Fibroblast of villous mesenchyme (primary cell): Measurements from ENCODE around the gene RAB3D. TPM values are rescaled to one million over a fixed set of nuclear protein-coding genes. Genes with fewer than 3 reads are reported as not detected.
A peak's percentile ranks its signal among the peaks of the same experiment; 100 is the strongest.

Experiments used
- DNase-seq: peaks from one replicate; pipeline ENCODE4 v3.0.0-alpha.2; 2010; ENCODE audit warnings: low read depth
- H3K4me3 ChIP-seq: 2 replicates; pipeline ENCODE4 v1.5.1; 2011; ENCODE audit warnings: low read depth, mild to moderate bottlenecking, low read length
- total RNA-seq: library from RNA; depleted of rRNA; stranded (reverse); fragments of >200 nt; gene quantifications from 2 replicates; pipeline ENCODE4 v1.2.3, GENCODE V29; 2012
- TF ChIP-seq, protein P1 (sequence below): IDR thresholded peaks from 2 replicates; pipeline ENCODE4 v1.5.1; 2012; ENCODE audit warnings: low read depth, mild to moderate bottlenecking, low read length; ENCODE audit not compliant: insufficient read depth

Gene RAB3D
- total RNA-seq, 1 donor, result 9.1 TPM

DNA sequence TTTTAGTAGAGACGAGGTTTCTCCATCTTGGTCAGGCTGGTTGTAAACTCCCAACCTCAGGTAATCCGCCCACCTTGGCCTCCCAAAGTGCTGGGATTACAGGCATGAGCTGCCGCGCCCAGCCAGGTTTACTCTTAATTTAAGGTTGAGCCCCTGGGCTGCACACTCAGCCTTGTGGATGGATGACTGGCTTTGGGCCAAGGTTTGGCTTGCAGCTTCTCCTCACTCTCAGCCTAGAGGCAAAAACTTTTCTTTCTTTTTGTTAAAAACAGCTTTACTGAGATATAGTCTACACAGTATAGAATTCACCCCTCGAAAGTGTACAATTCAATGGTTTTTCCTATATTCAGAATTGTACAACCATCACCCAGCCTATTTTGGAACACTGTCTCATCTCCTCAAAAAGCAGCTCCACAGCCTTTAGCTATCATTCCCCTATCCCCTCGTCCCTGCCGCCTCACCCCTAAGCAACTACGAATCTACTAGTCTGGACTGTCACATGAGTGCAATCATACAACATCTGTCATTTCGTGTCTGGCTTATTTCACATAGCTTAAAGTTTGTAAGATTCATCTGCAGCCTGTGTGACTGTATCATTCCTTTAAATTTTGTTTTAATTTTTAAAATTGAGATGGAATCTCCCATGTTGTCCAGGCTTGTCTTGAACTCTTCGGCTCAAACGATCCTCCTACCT is 58.0 kb downstream of the RAB3D start:
- TF ChIP-seq, protein P1, sequence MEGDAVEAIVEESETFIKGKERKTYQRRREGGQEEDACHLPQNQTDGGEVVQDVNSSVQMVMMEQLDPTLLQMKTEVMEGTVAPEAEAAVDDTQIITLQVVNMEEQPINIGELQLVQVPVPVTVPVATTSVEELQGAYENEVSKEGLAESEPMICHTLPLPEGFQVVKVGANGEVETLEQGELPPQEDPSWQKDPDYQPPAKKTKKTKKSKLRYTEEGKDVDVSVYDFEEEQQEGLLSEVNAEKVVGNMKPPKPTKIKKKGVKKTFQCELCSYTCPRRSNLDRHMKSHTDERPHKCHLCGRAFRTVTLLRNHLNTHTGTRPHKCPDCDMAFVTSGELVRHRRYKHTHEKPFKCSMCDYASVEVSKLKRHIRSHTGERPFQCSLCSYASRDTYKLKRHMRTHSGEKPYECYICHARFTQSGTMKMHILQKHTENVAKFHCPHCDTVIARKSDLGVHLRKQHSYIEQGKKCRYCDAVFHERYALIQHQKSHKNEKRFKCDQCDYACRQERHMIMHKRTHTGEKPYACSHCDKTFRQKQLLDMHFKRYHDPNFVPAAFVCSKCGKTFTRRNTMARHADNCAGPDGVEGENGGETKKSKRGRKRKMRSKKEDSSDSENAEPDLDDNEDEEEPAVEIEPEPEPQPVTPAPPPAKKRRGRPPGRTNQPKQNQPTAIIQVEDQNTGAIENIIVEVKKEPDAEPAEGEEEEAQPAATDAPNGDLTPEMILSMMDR, result no peak
- peak; percentile 61 for DNase-seq
- no peak overlapping the region for H3K4me3 ChIP-seq

GRCh38 chr19:11279505-11280236 is 59.8 kb downstream of the RAB3D start:
- TF ChIP-seq, protein P1, result no peak
- H3K4me3 ChIP-seq, result no peak overlapping the region
- DNase-seq, result no peak

DNA sequence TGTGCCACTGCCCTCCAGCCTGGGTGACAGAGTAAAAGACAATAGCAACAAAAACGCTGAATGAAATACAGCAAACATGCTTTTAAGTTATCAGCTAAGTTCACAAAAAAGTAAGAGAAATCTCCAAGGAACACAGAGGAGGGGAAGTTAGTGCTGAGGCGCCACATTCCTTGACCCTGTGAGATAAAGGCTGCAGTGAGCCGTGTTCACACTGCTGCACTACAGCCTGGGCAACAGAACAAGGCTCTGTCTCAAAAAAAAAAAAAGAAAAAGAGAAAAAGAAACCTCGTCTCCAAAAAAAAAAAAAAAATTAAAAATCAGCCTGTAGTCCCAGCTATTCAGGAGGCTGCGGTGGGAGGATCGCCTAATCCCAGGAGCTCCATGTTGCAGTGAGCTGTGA is 60.8 kb downstream of the RAB3D start:
- no peak overlapping the region for H3K4me3 ChIP-seq
- TF ChIP-seq, protein P1, result no peak
- DNase-seq, result no peak

- H3K4me3 ChIP-seq, result no peak overlapping the region
- TF ChIP-seq, protein P1, result no peak
- no peak for DNase-seq
These were observed 64.8 kb downstream of the RAB3D start for GRCh38 chr19:11274533-11275086.

DNA sequence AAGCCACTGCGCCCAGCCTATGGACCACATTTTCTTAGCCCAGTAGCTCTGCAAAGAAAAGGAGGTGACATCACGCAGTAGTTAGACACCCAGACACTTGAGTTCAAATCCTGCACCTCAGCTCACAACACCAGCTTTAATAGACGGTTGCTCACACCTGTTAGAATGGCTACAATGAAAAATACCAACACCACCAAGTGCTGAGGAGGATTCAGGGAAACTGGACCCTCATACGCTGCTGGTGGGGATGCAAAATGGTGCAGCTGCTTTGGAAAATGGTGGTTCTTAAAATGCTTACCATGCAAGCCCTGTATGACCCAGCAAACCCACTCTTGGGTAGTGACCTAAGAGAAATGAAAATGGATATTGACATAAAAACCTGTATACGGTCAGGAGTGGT is 65.5 kb downstream of the RAB3D start:
- H3K4me3 ChIP-seq, result no peak overlapping the region
- TF ChIP-seq, protein P1, result no peak
- DNase-seq, result no peak

- no peak overlapping the region for H3K4me3 ChIP-seq
- no peak for DNase-seq
- TF ChIP-seq, protein P1, result no peak
These were observed 66.2 kb downstream of the RAB3D start for GRCh38 chr19:11273296-11273695.

Other genes starting within 250 kb of the RAB3D start
- gene SPC24, start 183.9 kb downstream of the RAB3D start, total RNA-seq, result 39.7 and 44.5 TPM in 2 replicates
- gene KANK2, start 142.1 kb downstream of the RAB3D start, total RNA-seq, result 253 and 312 TPM in 2 replicates
- gene ANGPTL8, start 100.0 kb downstream of the RAB3D start, total RNA-seq, result not detected in 2 replicates
- gene DOCK6, start 77.1 kb downstream of the RAB3D start, total RNA-seq, result 21.2 and 28.7 TPM in 2 replicates
- gene TSPAN16, start 43.5 kb downstream of the RAB3D start, total RNA-seq, result not detected in 2 replicates
- 96.7 and 121 TPM in 2 replicates for gene TMEM205, start 6.6 kb upstream of the RAB3D start, total RNA-seq
- gene CCDC159, start 6.9 kb upstream of the RAB3D start, total RNA-seq, result 6.0 and 6.4 TPM in 2 replicates
- gene PLPPR2, start 15.8 kb upstream of the RAB3D start, total RNA-seq, result 16.8 and 20.6 TPM in 2 replicates
- gene SWSAP1, start 35.0 kb upstream of the RAB3D start, total RNA-seq, result 0.86 and 1.3 TPM in 2 replicates
- 5.6 and 6.8 TPM in 2 replicates for gene EPOR, start 44.7 kb upstream of the RAB3D start, total RNA-seq
- 0.32 and 1.3 TPM in 2 replicates for gene RGL3, start 79.7 kb upstream of the RAB3D start, total RNA-seq
- under 0.01 and 0.43 TPM in 2 replicates for gene ODAD3, start 95.5 kb upstream of the RAB3D start, total RNA-seq
- gene PRKCSH, start 96.0 kb upstream of the RAB3D start, total RNA-seq, result 85.5 and 93.1 TPM in 2 replicates
- not detected in 2 replicates for gene ELAVL3, start 141.4 kb upstream of the RAB3D start, total RNA-seq
- 3.9 and 4.7 TPM in 2 replicates for gene ZNF653, start 166.2 kb upstream of the RAB3D start, total RNA-seq
- gene ECSIT, start 189.5 kb upstream of the RAB3D start, total RNA-seq, result 22.9 and 27.4 TPM in 2 replicates
- 61.3 and 148 TPM in 2 replicates for gene CNN1, start 199.2 kb upstream of the RAB3D start, total RNA-seq
- gene ELOF1, start 219.6 kb upstream of the RAB3D start, total RNA-seq, result 31.1 and 36.7 TPM in 2 replicates
- gene ACP5, start 238.0 kb upstream of the RAB3D start, total RNA-seq, result 0.43 and 2.3 TPM in 2 replicates